GM23338 (cell line): Measurements from ENCODE around the gene FXYD2. TPM values are rescaled to one million over a fixed set of nuclear protein-coding genes. Genes with fewer than 3 reads are reported as not detected.

ENCODE experiments used
- EZH2phosphoT487 ChIP-seq: fragments of 200-600 bp; sonication (generic); IDR thresholded peaks from one replicate; pipeline ENCODE4 v1.8.1; 2018; ENCODE audit warnings: antibody characterized with exemption; ENCODE audit not compliant: unreplicated experiment
- JUNB ChIP-seq: IDR thresholded peaks from one replicate; pipeline ENCODE4 v1.6.1; 2016; ENCODE audit warnings: antibody characterized with exemption; ENCODE audit not compliant: unreplicated experiment
- NANOG ChIP-seq: IDR thresholded peaks from 2 replicates; pipeline ENCODE4 v1.6.1; 2016; ENCODE audit warnings: antibody characterized with exemption, borderline replicate concordance
- REST ChIP-seq: IDR thresholded peaks from one replicate; pipeline ENCODE4 v1.6.1; 2018; ENCODE audit warnings: antibody characterized with exemption; ENCODE audit not compliant: unreplicated experiment
- ZNF114 ChIP-seq: fragments of 250-450 bp; sonication (Bioruptor Pico); IDR thresholded peaks from 2 replicates; pipeline ENCODE4 v1.5.0; 2020; ENCODE audit warnings: mild to moderate bottlenecking, moderate library complexity
- ZNF462 ChIP-seq: fragments of 250-450 bp; sonication (Bioruptor Pico); IDR thresholded peaks from 2 replicates; pipeline ENCODE4 v1.5.0; 2020; ENCODE audit warnings: mild to moderate bottlenecking, moderate library complexity
- polyA plus RNA-seq: library from polyadenylated mRNA; unstranded; fragments of >200 nt; fragmentation: Nextera tagmentation; extraction: Ambion mirVana; gene quantifications from 2 replicates; pipeline ENCODE4 v1.2.1, GENCODE V29; 2016
- total RNA-seq: library from RNA; depleted of rRNA; stranded (reverse); fragments of >200 nt; shearing (Covaris generic); gene quantifications from 2 replicates; pipeline ENCODE4 v1.2.3, GENCODE V29; 2014

The FXYD2 gene
- total and polyA plus RNA-seq, 2 experiments from 2014 or later = 0.59 to 1.4 TPM

GRCh38 chr11:117815262-117815803 lies 9.2 kb downstream of the FXYD2 start (continued):
- TF ChIP-seq ZNF462 (no peak), EZH2phosphoT487 (no peak), ZNF114 (no peak), REST (no peak), NANOG (no peak), JUNB (no peak)
